Measurements from ENCODE around the gene ROBO1. TPM values are rescaled to one million over a fixed set of nuclear protein-coding genes. Genes with fewer than 3 reads are reported as not detected.

ROBO1 gene
- total RNA-seq, 1 experiment from 2014 or later, result 35.5 TPM

GRCh38 chr3:79606414-79606813, 161.4 kb downstream of the ROBO1 start:
- Histone ChIP-seq H3K27ac (ENCODE audit: low read length) (no peak overlapping the region), H3K36me3 (ENCODE audit: low read depth, low read length) (no peaks in the 10 kb centered on the region), H3K4me1 (ENCODE audit: insufficient read depth, low read length) (no peaks in the 10 kb centered on the region), H3K4me3 (ENCODE audit: low read length) (no peak overlapping the region), H3K9me2 (replicated peaks; ENCODE audit: low read length) (no peaks in the 10 kb centered on the region), H3K79me2 (ENCODE audit: low read length) (no peaks in the 10 kb centered on the region), H3K27me3 (ENCODE audit: low read length) (no peaks in the 10 kb centered on the region), H3K9me3 (ENCODE audit: low read length) (no peaks in the 10 kb centered on the region), H4K20me1 (ENCODE audit: low read length) (no peaks in the 10 kb centered on the region), H3F3A (ENCODE audit: low read length, unreplicated experiment) (no peaks in the 10 kb centered on the region), H2AFZ (ENCODE audit: low read length) (no peak overlapping the region), H3K4me2 (ENCODE audit: low read length) (no peak overlapping the region), H3K9ac (ENCODE audit: low read length) (no peak overlapping the region)
- no peak for ATAC-seq
- BruUV-seq (replicated peaks), result no TSS peak
- ChIA-PET POLR2A (ENCODE audit: unreplicated experiment) (no interaction called here), CTCF (no interaction called here)
- intact Hi-C loops (cut with micrococcal nuclease), result no loop called here
- no peak for DNase-seq
- TF ChIP-seq EZH2 (IDR thresholded peaks at IDR 0.05; ENCODE audit: low read length, unreplicated experiment) (no peak), EZH2phosphoT487 (IDR thresholded peaks at IDR 0.05; ENCODE audit: borderline replicate concordance, low read length) (no peak)
- TF ChIP-seq, protein P1, sequence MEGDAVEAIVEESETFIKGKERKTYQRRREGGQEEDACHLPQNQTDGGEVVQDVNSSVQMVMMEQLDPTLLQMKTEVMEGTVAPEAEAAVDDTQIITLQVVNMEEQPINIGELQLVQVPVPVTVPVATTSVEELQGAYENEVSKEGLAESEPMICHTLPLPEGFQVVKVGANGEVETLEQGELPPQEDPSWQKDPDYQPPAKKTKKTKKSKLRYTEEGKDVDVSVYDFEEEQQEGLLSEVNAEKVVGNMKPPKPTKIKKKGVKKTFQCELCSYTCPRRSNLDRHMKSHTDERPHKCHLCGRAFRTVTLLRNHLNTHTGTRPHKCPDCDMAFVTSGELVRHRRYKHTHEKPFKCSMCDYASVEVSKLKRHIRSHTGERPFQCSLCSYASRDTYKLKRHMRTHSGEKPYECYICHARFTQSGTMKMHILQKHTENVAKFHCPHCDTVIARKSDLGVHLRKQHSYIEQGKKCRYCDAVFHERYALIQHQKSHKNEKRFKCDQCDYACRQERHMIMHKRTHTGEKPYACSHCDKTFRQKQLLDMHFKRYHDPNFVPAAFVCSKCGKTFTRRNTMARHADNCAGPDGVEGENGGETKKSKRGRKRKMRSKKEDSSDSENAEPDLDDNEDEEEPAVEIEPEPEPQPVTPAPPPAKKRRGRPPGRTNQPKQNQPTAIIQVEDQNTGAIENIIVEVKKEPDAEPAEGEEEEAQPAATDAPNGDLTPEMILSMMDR (conservative IDR thresholded peaks at IDR 0.05; ENCODE audit: low read depth, low read length), result no peak

DNA sequence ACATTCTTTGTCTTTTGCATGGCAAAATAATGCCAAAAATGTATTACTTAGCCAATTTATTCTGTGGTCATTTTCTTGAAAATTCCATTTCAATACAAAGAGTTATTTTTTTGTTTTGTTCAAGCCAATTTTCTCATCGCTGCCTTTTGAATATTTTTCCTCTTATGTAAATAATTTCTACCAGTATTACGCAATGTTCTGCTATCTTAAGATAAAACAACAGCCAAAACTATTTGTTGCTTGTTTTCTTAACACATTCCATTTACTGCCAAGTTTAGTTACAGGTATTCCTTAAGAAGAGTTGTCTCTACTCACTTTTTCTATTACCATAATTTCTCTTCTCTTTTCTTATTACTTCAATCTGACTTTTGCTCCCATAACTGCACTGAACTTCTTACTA, 163.1 kb downstream of the ROBO1 start:
- Histone ChIP-seq H3K4me1 (ENCODE audit: insufficient read depth, low read length) (no peaks in the 10 kb centered on the region), H3K9me2 (replicated peaks; ENCODE audit: low read length) (no peaks in the 10 kb centered on the region), H4K20me1 (ENCODE audit: low read length) (no peaks in the 10 kb centered on the region), H3K9me3 (ENCODE audit: low read length) (no peaks in the 10 kb centered on the region), H3K27ac (ENCODE audit: low read length) (no peak overlapping the region), H3K4me2 (ENCODE audit: low read length) (no peak overlapping the region), H3K79me2 (ENCODE audit: low read length) (no peaks in the 10 kb centered on the region), H3K27me3 (ENCODE audit: low read length) (no peaks in the 10 kb centered on the region), H2AFZ (ENCODE audit: low read length) (no peak overlapping the region), H3K4me3 (ENCODE audit: low read length) (no peak overlapping the region), H3K36me3 (ENCODE audit: low read depth, low read length) (no peaks in the 10 kb centered on the region), H3K9ac (ENCODE audit: low read length) (no peak overlapping the region), H3F3A (ENCODE audit: low read length, unreplicated experiment) (no peaks in the 10 kb centered on the region)
- DNase-seq (no peak), ATAC-seq (no peak)
- ChIA-PET CTCF (no interaction called here), POLR2A (ENCODE audit: unreplicated experiment) (no interaction called here)
- intact Hi-C loops (cut with micrococcal nuclease), result no loop called here
- TF ChIP-seq EZH2 (IDR thresholded peaks at IDR 0.05; ENCODE audit: low read length, unreplicated experiment) (no peak), EZH2phosphoT487 (IDR thresholded peaks at IDR 0.05; ENCODE audit: borderline replicate concordance, low read length) (no peak)
- TF ChIP-seq, protein P1 (conservative IDR thresholded peaks at IDR 0.05; ENCODE audit: low read depth, low read length), result no peak
- no TSS peak for BruUV-seq (replicated peaks)

DNA sequence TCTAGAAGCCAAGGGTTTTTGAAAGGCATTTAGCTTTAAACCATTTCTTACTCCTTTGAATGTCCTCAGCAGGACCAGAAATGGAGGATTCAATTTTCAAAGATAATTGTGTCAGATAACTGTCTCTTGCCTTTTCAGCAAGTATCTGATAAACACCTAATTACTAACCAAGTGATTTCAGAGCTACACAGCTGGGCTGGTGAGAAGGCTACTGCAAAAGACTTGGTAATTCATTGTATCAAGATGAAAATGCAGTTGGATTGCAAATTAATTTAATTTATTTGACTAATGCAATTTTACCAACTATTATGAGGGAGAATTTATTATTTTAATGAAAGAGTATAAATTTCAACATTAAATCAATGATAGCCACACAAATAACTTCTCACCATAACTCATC, 165.4 kb downstream of the ROBO1 start:
- intact Hi-C loops (cut with micrococcal nuclease), result no loop called here
- no peaks in the 10 kb centered on the region for H3K27me3 ChIP-seq (ENCODE audit: low read length)
- ChIA-PET POLR2A (ENCODE audit: unreplicated experiment) (no interaction called here), CTCF (no interaction called here)
- no peak overlapping the region for H3K4me3 ChIP-seq (ENCODE audit: low read length)
- H3K9me2 ChIP-seq (replicated peaks; ENCODE audit: low read length), result no peaks in the 10 kb centered on the region
- no peaks in the 10 kb centered on the region for H3F3A ChIP-seq (ENCODE audit: low read length, unreplicated experiment)
- H3K9ac ChIP-seq (ENCODE audit: low read length), result no peak overlapping the region
- H4K20me1 ChIP-seq (ENCODE audit: low read length), result no peaks in the 10 kb centered on the region
- no peaks in the 10 kb centered on the region for H3K9me3 ChIP-seq (ENCODE audit: low read length)
- TF ChIP-seq EZH2 (IDR thresholded peaks at IDR 0.05; ENCODE audit: low read length, unreplicated experiment) (no peak), EZH2phosphoT487 (IDR thresholded peaks at IDR 0.05; ENCODE audit: borderline replicate concordance, low read length) (no peak)
- TF ChIP-seq, protein P1 (conservative IDR thresholded peaks at IDR 0.05; ENCODE audit: low read depth, low read length), result no peak
- no peak for DNase-seq
- no peak overlapping the region for H2AFZ ChIP-seq (ENCODE audit: low read length)
- no TSS peak for BruUV-seq (replicated peaks)
- no peak overlapping the region for H3K4me2 ChIP-seq (ENCODE audit: low read length)
- no peaks in the 10 kb centered on the region for H3K4me1 ChIP-seq (ENCODE audit: insufficient read depth, low read length)
- no peak overlapping the region for H3K27ac ChIP-seq (ENCODE audit: low read length)
- H3K79me2 ChIP-seq (ENCODE audit: low read length), result no peaks in the 10 kb centered on the region
- no peaks in the 10 kb centered on the region for H3K36me3 ChIP-seq (ENCODE audit: low read depth, low read length)
- ATAC-seq, result no peak

All from PC-3 (cell line).